SK-N-SH (cell line): Measurements from ENCODE around the gene ATP8A2.

ENCODE experiments used
- CTCF ChIP-seq: fragments of 200-600 bp; sonication (generic); IDR thresholded peaks from 2 replicates; pipeline ENCODE4 v1.6.1; 2017; ENCODE audit warnings: antibody characterized with exemption, mild to moderate bottlenecking, moderate library complexity
- EP300 ChIP-seq, 2 experiments: IDR thresholded peaks; 2 replicates each; pipeline versions ENCODE4 v1.4.0 to v1.6.1; 2012; ENCODE audit warnings: borderline replicate concordance in 1 of 2, low read depth in 1 of 2, low read length in 1 of 2
- EZH2phosphoT487 ChIP-seq: fragments of 200-600 bp; sonication (generic); IDR thresholded peaks from 2 replicates; pipeline ENCODE4 v1.6.1; 2017; ENCODE audit warnings: low read depth, mixed run types, mild to moderate bottlenecking, antibody characterized with exemption, moderate library complexity, borderline replicate concordance
- FOXJ3 ChIP-seq: sonication (generic); formaldehyde crosslinking; IDR thresholded peaks from 2 replicates; pipeline ENCODE4 v1.5.1; 2020; ENCODE audit warnings: mild to moderate bottlenecking, missing genetic modification reagents
- FOXM1 ChIP-seq: IDR thresholded peaks from 2 replicates; pipeline ENCODE4 v1.4.0; 2012; ENCODE audit warnings: low read depth, mild to moderate bottlenecking
- JUND ChIP-seq: IDR thresholded peaks from 2 replicates; pipeline ENCODE4 v1.4.0; 2012
- MAX ChIP-seq: IDR thresholded peaks from 2 replicates; pipeline ENCODE4 v1.4.0; 2012; ENCODE audit warnings: low read depth
- RAD21 ChIP-seq: IDR thresholded peaks from 2 replicates; pipeline ENCODE4 v1.6.1; 2012; ENCODE audit warnings: mild to moderate bottlenecking, low read length
- REST ChIP-seq: IDR thresholded peaks from 2 replicates; pipeline ENCODE4 v1.6.1; 2012; ENCODE audit warnings: mild to moderate bottlenecking, low read depth, low read length, moderate library complexity
- SMC3 ChIP-seq: IDR thresholded peaks from 2 replicates; pipeline ENCODE4 v1.6.1; 2012; ENCODE audit warnings: low read depth, low read length, improper control_type of control experiment
- TAF1 ChIP-seq: IDR thresholded peaks from 2 replicates; pipeline ENCODE4 v1.6.1; 2012; ENCODE audit warnings: low read depth, mild to moderate bottlenecking, low read length, moderate library complexity, borderline replicate concordance
- TCF12 ChIP-seq: IDR thresholded peaks from 2 replicates; pipeline ENCODE4 v1.4.0; 2012
- USF1 ChIP-seq: IDR thresholded peaks from 2 replicates; pipeline ENCODE4 v1.4.0; 2012; ENCODE audit warnings: low read depth, borderline replicate concordance
- YY1 ChIP-seq: IDR thresholded peaks from 2 replicates; pipeline ENCODE4 v1.4.0; 2012; ENCODE audit warnings: low read depth, mild to moderate bottlenecking

GRCh38 chr13:25581351-25581750 lies 209.6 kb downstream of the ATP8A2 start:
- no peak for TF ChIP-seq CTCF
- TF ChIP-seq TAF1: no peak
- TF ChIP-seq USF1: no peak
- no peak for TF ChIP-seq JUND
- no peak for TF ChIP-seq YY1
- TF ChIP-seq EP300 (IDR thresholded peaks at IDR 0.05; ENCODE audit: borderline replicate concordance in 1 of 2, low read depth in 1 of 2, low read length in 1 of 2): no peak
- no peak for TF ChIP-seq EZH2phosphoT487
- no peak for TF ChIP-seq SMC3
- TF ChIP-seq REST: no peak
- no peak for TF ChIP-seq MAX
- TF ChIP-seq FOXJ3 (CRISPR knock-in tag): no peak
- TF ChIP-seq RAD21: no peak
- TF ChIP-seq TCF12: no peak
- no peak for TF ChIP-seq FOXM1
